Adipose tissue (tissue), 3 donors: ENCODE data around the gene MTX1. TPM values are rescaled to one million over a fixed set of nuclear protein-coding genes. Genes with fewer than 3 reads are reported as not detected.
"Not testable (repeated sequence)": the region's sequence is repeated elsewhere in the genome, so short reads cannot be mapped to it uniquely, and the experiment has no call there.

Source experiments
- H3K27ac ChIP-seq: one replicate; pipeline ENCODE4 v1.5.1; 2013; ENCODE audit warnings: low read depth, low read length
- WGBS, 3 donors: extraction: QIAGEN DNeasy Blood & Tissue Kit; methylation state at CpG; one replicate each; pipeline ENCODE4 v1.1.7; 2013; 5-methylcytosine and 5-hydroxymethylcytosine counted together
- polyA plus RNA-seq, 3 donors: library from polyadenylated mRNA; stranded (reverse); fragments of 200-250 nt; gene quantifications; one replicate each; pipeline ENCODE4 v1.2.3, GENCODE V29; 2013
- donor health status: healthy with polysubstance abuse.
- donor health status: Bipolar disorder and iron deficiency.
- donor health status: healthy.

The MTX1 gene
- polyA plus RNA-seq, 3 donors, result 32.4 to 67.6 (median 47.1) TPM

- WGBS, 3 donors, result 91 to 94% (median 93%) methylated on average over 3 of the region's 3 CpGs
These were observed 10.0 kb upstream of the MTX1 start for GRCh38 chr1:155198547-155198906.

DNA sequence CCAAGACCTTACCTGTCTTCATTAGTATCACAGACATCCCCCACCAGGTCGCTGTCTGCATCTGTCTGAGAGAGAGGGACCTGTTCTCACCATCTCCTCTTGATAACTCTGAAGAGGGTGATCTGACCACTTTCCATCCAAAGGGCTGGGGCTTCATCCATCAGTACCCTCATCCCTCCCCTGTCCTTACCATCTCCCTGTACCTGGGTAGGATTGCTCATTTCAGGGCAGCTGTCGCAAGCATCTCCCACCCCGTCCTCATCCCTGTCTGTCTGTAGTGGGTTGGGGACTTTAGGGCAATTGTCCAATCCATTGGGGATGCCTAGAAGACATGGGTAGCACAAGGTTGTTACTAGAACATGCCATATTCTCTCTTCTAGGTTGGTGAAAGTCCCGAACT lies 8.7 kb upstream of the MTX1 start:
- H3K27ac ChIP-seq, result no peak overlapping the region
- 89 to 91% (median 91%) methylated on average over 4 of the region's 4 CpGs for WGBS, 3 donors

More at GRCh38 chr1:155198547-155198906, 10.0 kb upstream of the MTX1 start:
- no peak overlapping the region for H3K27ac ChIP-seq

DNA sequence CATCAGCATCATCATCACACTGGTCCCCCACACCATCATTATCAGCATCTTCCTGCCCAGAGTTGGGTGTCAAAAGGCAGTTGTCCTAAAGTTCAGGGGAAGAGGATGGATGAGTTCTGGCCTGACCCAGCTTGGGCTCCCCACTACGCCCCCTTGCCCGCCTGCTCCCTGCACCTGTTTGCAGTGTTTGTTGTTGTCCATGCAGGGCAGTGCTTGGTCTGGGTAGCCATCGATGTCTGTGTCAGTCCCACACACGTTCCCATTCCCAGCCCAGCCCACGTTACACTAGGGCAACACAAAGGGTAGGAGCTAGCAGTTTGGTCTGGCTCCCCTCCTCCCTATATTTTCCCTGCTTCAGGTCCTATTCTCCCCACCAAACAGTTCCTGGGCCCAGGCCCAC lies 7.6 kb upstream of the MTX1 start:
- 83 to 93% (median 89%) methylated on average over 5 of the region's 5 CpGs for WGBS, 3 donors
- H3K27ac ChIP-seq, result no peak overlapping the region

DNA sequence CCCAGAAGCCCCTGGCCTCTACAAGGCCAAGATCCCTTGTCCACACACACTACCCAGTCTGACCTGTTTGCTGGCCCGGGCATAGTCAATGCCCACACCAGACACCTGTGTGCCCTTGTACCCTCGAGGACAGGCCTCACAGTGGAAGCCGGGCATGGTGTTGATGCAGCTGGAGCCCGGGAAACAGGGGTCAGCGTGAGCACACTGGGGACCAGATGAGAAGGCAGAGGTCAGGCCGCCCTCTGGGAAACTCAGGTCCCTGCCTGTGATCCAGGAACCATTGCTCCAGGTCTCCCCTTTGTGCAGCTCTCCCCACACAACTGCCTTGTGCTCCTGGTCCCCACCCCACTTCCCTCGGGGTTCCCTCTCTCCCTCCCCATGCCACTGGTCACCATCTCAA lies 6.3 kb upstream of the MTX1 start:
- 91 to 96% (median 93%) methylated on average over 5 to 7 of the region's 7 CpGs for WGBS, 3 donors
- no peak overlapping the region for H3K27ac ChIP-seq

DNA sequence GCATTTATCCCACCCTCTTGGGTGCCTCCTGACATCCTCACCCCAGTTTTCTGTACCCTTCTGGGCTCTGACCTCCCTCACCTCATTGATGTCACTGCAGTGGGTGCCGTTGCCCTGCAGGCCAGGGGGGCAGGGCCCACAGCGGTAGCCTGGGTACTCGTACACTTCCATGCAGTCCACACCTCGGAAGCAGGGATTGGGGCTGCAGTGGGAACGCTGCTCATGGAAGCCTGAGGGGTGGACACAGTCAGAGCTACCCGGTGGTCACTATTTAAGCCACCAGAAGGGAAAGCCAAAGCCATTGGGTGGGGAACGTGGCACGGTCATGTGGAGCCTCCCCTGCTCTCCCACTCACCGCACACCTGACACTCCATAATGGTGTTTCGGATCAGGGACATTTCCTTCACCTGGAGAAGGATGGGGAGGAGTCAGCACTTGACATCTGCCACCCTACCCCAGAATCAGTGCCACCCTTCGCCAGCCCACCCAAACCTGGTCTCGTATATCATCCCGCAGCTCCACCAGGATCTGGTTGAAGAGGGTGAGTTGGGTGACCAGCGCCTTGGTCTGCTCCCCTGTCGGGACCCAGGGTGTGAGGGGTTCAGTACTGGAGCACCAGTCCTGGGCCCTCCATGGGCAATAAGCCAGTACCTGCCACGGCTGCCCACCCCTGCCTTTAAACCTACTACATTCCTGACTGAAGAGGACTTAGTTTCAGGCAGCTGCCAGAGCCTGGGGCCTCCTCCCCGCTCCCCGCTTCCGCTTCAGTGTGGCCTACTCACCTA lies 5.6 kb upstream of the MTX1 start:
- WGBS, 3 donors, result 89 to 92% (median 91%) methylated on average over 19 of the region's 19 CpGs
- no peak overlapping the region for H3K27ac ChIP-seq

DNA sequence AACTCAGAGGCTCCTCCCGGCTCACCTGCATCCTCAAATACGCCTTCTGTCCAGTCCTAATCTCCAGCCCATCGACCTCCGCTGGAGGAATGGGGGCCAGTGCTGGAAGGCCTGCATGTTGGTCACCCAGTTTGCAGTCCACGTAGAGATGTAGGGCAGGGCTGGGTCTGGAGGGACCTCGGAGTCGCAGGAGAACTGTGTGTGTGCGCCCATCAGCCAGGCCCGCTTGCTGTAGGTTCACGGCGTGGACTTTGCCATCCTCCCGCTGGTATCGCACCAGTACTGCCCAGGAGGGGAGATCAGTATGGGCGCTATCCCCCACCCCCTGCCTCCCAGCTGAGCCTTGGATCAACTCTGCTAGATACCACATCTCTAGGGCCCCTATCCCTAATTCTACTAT lies 3.5 kb upstream of the MTX1 start:
- WGBS, 3 donors, result 87 to 94% (median 94%) methylated on average over 14 of the region's 14 CpGs
- no peak overlapping the region for H3K27ac ChIP-seq

GRCh38 chr1:155205969-155206593 lies 2.4 kb upstream of the MTX1 start:
- WGBS, 3 donors, result 70 to 79% (median 73%) methylated on average over 9 of the region's 9 CpGs
- no peak overlapping the region for H3K27ac ChIP-seq

DNA sequence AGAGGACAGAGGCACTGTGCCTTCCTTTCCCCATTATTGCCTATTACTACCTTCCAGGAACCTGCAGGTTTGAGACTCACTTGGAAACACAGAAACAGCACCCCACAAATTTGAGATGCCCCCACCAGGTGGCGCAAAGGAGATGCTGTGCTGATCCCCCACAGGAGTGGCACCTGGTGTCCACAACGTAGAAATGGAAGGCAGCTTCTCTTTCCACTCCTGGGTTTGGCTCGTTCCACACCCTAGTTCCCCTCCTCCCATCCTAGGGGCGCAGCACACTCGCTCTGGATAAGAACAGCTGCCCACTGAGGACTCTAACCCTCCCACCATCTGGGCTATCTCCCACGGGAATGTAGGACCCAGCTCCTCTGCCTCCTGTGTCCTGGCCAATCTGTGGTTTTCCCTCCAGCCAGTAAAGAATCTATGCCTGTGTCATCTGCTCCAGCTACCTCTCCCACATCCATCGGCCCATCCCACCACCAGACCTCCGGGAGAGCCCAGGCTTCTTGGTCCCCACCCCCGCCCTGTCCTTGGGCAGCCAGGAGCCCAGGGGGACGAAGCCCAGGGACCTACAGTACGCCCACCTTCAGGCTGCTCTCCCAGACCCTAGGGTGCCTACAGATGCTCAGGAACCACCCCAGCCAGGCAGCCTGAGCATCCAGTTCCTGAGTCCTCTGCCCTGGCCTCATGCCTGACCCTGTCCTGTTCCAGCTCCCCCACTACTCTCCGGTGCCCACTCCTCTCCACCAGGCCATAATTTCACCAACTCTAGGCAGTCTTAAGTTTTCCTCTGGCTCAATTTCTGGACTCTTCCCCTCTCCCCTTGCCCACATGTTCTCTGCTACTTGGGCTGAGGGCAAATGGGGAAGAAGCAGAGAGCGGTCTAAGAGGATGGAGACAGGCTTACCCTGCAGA lies 1.3 kb upstream of the MTX1 start:
- 18 to 26% (median 24%) methylated on average over 13 of the region's 13 CpGs for WGBS, 3 donors
- peak overlapping the region; percentile 100 for H3K27ac ChIP-seq

- 16 to 18% (median 17%) methylated on average over 17 of the region's 17 CpGs for WGBS, 3 donors
- peak within 1 kb of the TSS; percentile 100 for H3K27ac ChIP-seq
These were observed 522 bp upstream of the MTX1 start, which contains the start of gene THBS3 for GRCh38 chr1:155207806-155208540. Gene THBS3 (minus strand): TSS chr1:155207897. CDS start chr1:155207876, 21 bp downstream.

DNA sequence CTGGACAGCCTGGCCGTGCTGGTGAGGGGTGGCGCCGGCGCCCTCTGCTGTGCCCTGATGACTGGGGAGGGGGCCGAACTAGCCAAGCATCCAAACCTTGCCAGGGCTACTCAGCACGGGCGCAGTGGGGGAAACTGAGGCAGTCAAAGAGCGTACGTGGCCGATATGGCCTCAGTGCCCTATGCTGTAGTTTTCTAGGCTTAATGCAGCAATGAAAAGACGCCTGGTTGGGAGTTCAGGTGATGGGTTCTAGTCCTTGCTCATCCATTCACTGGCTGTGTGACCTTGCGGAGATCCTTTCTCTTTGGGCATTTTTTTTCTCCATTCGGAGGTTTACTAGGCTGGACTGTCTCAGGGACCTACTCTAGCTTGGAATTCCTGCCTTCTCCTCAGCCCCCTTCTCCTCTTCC lies 822 bp downstream of the MTX1 start:
- H3K27ac ChIP-seq, result peak overlapping the region; percentile 100
- 3 to 5% (median 4%) methylated on average over 13 of the region's 13 CpGs for WGBS, 3 donors

DNA sequence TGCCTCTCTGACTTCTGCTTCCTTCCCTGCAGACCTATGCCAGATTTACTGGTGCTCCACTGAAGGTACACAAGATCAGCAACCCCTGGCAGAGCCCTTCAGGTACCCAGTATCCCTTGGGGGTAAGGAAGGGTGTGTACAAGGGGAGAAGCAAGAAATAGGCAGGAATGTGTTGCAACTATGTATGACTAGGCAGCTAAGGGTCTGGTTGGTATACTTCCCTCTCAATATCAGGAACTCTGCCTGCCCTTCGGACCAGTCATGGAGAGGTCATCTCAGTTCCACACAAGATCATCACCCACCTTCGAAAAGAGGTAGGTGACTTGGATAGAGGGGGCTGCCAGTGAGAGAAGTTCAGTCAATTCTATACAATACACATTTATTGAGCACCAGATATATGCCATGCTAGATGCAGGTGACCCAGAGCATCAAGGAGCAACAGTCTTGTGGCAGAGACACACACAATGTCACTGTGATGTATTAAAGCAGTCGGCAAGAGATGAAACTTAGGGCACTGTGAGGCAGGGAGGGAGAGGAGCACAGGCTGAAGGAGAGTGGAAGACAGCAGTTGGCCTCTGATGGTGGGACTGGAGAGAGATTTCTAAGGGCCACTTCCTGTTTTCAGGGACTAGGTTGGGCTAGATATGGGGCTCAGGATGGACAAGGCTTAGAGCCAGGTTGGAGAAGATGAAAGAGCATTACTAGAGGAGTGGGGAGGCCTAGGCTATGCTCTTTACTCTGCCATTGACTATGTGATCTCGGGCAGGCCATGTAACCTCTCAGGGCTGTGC lies 2.0 kb downstream of the MTX1 start:
- no peak overlapping the region for H3K27ac ChIP-seq
- 71 to 84% (median 75%) methylated on average over 4 of the region's 4 CpGs for WGBS, 3 donors

DNA sequence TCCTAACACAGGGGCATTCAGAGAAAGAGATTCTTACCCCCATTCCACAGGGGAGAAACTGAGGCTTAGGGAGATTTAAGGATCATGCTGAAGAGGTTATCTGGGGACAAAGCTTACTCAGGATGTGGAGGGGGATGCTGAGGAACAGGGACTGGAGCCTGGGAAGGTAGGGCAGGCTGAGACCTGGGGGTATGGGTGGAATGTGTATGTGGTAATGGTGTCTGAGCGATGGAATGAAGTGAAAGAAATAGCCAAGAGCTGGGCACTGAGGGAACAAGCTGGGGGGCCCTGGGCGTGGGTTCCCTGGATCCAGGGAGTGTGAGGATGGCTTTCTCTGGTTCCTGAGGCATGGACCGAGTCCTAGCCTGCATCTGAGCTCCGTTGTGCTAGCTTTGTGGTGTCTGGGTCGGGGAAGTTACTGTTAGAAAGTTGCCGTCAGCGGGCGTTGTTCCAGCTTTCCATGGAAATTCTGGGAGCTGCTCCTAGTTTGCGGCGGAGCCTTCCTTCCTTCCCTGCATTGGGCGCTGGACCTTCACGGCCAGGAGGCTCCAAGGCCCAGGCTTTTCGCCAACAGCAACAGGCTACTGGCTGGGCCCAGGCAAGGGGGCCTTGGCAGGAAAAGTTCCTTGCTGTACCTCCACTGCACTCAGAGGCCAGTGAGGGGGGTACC lies 3.0 kb downstream of the MTX1 start:
- not testable (repeated sequence) for H3K27ac ChIP-seq
- 68 to 77% (median 72%) methylated on average over 11 to 13 of the region's 13 CpGs for WGBS, 3 donors

GRCh38 chr1:155212051-155212440 lies 3.6 kb downstream of the MTX1 start:
- H3K27ac ChIP-seq, result not testable (repeated sequence)
- whole genome bisulfite sequencing, 3 donors, result 75 to 77% (median 77%) methylated on average over 6 to 7 of the region's 7 CpGs

GRCh38 chr1:155214702-155215101 lies 6.2 kb downstream of the MTX1 start:
- WGBS, 3 donors, result 63 to 90% (median 68%) methylated on average over 5 to 8 of the region's 10 CpGs
- H3K27ac ChIP-seq, result not testable (repeated sequence)

- 36 to 44% (median 37%) methylated on average over 7 of the region's 7 CpGs for WGBS, 3 donors
- no peak overlapping the region for H3K27ac ChIP-seq
These were observed 10.5 kb downstream of the MTX1 start for GRCh38 chr1:155218854-155219591.

GRCh38 chr1:155219592-155220031 lies 11.1 kb downstream of the MTX1 start:
- H3K27ac ChIP-seq, result no peak overlapping the region
- 4 to 9% (median 7%) methylated on average over 1 of the region's 1 CpG for WGBS, 3 donors
